ENCODE measurements around the gene GOLGA6B.
"Not testable (repeated sequence)": the region's sequence is repeated elsewhere in the genome, so short reads cannot be mapped to it uniquely, and the experiment has no call there.

- TF ChIP-seq CTCF (IDR thresholded peaks at IDR 0.05); POLR2A (IDR thresholded peaks at IDR 0.05); EP300 (IDR thresholded peaks at IDR 0.05; ENCODE audit: low read depth); POLR2AphosphoS5 (IDR thresholded peaks at IDR 0.05): not testable (repeated sequence)
Measured at GRCh38 chr15:72654397-72654796, at the start of gene GOLGA6B.
